Stimulated activated CD4-positive, alpha-beta T cell treated with anti-CD3 and anti-CD28 coated beads, Interleukin-1b, Interleukin-23, amount 100 ng/mL, for 4 hours (primary cell): ENCODE data around the gene GPR35.

Experiments
- DNase-seq, 2 donors: peaks; one replicate each; pipeline ENCODE4 v3.0.0-alpha.2; 2020; ENCODE audit warnings: low read depth in 2 of 2

The GPR35 gene

GRCh38 chr2:240589375-240589774 lies 35.9 kb upstream of the GPR35 start:
- DNase-seq: no peak

- no peak for DNase-seq
Measured at GRCh38 chr2:240589850-240590525, 35.3 kb upstream of the GPR35 start.

GRCh38 chr2:240590681-240591111 lies 34.6 kb upstream of the GPR35 start:
- no peak for DNase-seq

GRCh38 chr2:240591226-240591625 lies 34.1 kb upstream of the GPR35 start:
- DNase-seq: no peak

GRCh38 chr2:240591784-240592183 lies 33.5 kb upstream of the GPR35 start:
- no peak for DNase-seq

GRCh38 chr2:240593026-240593702 lies 32.1 kb upstream of the GPR35 start:
- DNase-seq: no peak

- DNase-seq: no peak
Measured at GRCh38 chr2:240593703-240594451, 31.4 kb upstream of the GPR35 start.

GRCh38 chr2:240594511-240595380 lies 30.5 kb upstream of the GPR35 start:
- DNase-seq: no peak

- DNase-seq: no peak
Measured at GRCh38 chr2:240595381-240596079, 29.8 kb upstream of the GPR35 start.

- DNase-seq: no peak
Measured at GRCh38 chr2:240596080-240596460, 29.2 kb upstream of the GPR35 start.

- DNase-seq: no peak
Measured at GRCh38 chr2:240596491-240596931, 28.8 kb upstream of the GPR35 start.

GRCh38 chr2:240597054-240597418 lies 28.2 kb upstream of the GPR35 start:
- no peak for DNase-seq

- DNase-seq: no peak
Measured at GRCh38 chr2:240597419-240598181, 27.7 kb upstream of the GPR35 start.

GRCh38 chr2:240598311-240598911 lies 26.9 kb upstream of the GPR35 start:
- DNase-seq: no peak

- DNase-seq: no peak
Measured at GRCh38 chr2:240599141-240599583, 26.1 kb upstream of the GPR35 start.

- DNase-seq: no peak
Measured at GRCh38 chr2:240600451-240600961, 24.8 kb upstream of the GPR35 start.

GRCh38 chr2:240601061-240601830 lies 24.0 kb upstream of the GPR35 start:
- no peak for DNase-seq

- no peak for DNase-seq
Measured at GRCh38 chr2:240601831-240602160, 23.5 kb upstream of the GPR35 start.
